Measurements from ENCODE around the gene CYP3A5.

The CYP3A5 gene

DNA sequence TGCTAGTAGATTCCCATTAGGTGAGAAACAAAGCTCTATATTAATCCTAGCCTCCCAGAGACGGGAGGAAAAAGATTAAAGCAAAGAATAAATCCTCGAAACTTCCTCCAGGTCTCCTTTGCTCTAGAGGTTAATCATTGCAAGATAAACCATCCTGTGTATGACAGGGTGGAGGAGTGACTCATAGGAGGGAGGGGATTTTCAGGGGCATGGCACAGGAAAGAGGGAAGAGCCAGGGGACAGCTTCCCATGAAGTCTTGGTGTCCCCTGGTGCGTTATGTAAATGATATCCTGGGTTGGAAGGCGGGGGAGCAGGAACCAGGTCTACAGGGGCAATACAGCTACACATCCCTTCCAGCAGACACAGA lies 780 bp downstream of the CYP3A5 start:
- no peak for DNase-seq (ENCODE audit: extremely low spot score)
- ChIA-PET POLR2A (no interaction called here), CTCF (interaction anchor here (1.0 to 2.2 kb wide), 2 partner anchors 8 to 18 kb away, joined by 3 to 8 read pairs; no protein-coding TSS in a partner anchor)
- TF ChIP-seq, protein P1, sequence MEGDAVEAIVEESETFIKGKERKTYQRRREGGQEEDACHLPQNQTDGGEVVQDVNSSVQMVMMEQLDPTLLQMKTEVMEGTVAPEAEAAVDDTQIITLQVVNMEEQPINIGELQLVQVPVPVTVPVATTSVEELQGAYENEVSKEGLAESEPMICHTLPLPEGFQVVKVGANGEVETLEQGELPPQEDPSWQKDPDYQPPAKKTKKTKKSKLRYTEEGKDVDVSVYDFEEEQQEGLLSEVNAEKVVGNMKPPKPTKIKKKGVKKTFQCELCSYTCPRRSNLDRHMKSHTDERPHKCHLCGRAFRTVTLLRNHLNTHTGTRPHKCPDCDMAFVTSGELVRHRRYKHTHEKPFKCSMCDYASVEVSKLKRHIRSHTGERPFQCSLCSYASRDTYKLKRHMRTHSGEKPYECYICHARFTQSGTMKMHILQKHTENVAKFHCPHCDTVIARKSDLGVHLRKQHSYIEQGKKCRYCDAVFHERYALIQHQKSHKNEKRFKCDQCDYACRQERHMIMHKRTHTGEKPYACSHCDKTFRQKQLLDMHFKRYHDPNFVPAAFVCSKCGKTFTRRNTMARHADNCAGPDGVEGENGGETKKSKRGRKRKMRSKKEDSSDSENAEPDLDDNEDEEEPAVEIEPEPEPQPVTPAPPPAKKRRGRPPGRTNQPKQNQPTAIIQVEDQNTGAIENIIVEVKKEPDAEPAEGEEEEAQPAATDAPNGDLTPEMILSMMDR (IDR thresholded peaks at IDR 0.05; ENCODE audit: control extremely low read depth, extremely low read depth, low read depth, missing control alignments) = no peak

GRCh38 chr7:99677648-99678045 lies 2.1 kb downstream of the CYP3A5 start:
- DNase-seq (ENCODE audit: extremely low spot score) = no peak
- ChIA-PET CTCF (no interaction called here), POLR2A (no interaction called here)
- TF ChIP-seq, protein P1 (IDR thresholded peaks at IDR 0.05; ENCODE audit: control extremely low read depth, extremely low read depth, low read depth, missing control alignments) = no peak

GRCh38 chr7:99677013-99677647 lies 2.7 kb downstream of the CYP3A5 start:
- DNase-seq (ENCODE audit: extremely low spot score) = no peak
- ChIA-PET CTCF (no interaction called here), POLR2A (no interaction called here)
- TF ChIP-seq, protein P1 (IDR thresholded peaks at IDR 0.05; ENCODE audit: control extremely low read depth, extremely low read depth, low read depth, missing control alignments) = no peak

GRCh38 chr7:99674995-99675742 lies 4.6 kb downstream of the CYP3A5 start:
- POLR2A ChIA-PET = no interaction called here
- TF ChIP-seq, protein P1 (IDR thresholded peaks at IDR 0.05; ENCODE audit: control extremely low read depth, extremely low read depth, low read depth, missing control alignments) = no peak
- no peak for DNase-seq (ENCODE audit: extremely low spot score)
- CTCF ChIA-PET = no interaction called here

DNA sequence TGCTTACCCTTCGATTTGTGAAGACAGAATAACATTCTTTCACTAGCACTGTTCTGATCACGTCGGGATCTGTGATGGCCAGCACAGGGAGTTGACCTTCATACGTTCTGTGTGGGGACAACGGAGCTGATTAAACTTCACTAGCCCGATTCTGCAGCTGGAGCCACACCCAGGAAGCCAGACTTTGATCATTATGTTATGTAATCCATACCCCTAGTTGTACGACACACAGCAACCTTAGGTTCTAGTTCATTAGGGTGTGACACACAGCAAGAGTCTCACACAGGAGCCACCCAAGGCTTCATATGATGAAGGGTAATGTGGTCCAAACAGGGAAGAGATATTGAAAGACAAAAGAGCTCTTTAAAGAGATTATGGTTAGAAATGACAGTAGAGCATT lies 7.2 kb downstream of the CYP3A5 start:
- no peak for DNase-seq (ENCODE audit: extremely low spot score)
- CTCF ChIA-PET = no interaction called here
- TF ChIP-seq, protein P1 (IDR thresholded peaks at IDR 0.05; ENCODE audit: control extremely low read depth, extremely low read depth, low read depth, missing control alignments) = no peak
- POLR2A ChIA-PET = no interaction called here

GRCh38 chr7:99669782-99670181 lies 10.0 kb downstream of the CYP3A5 start:
- TF ChIP-seq, protein P1 (IDR thresholded peaks at IDR 0.05; ENCODE audit: control extremely low read depth, extremely low read depth, low read depth, missing control alignments) = no peak
- CTCF ChIA-PET = interaction anchor here (2.0 kb wide), 1 partner anchor 10 kb away, joined by 8 read pairs; the partner anchor contains the start of gene CYP3A5
- POLR2A ChIA-PET = no interaction called here
- no peak for DNase-seq (ENCODE audit: extremely low spot score)

Measured in GM10248 (cell line).